ENCODE data around the gene CASP1. TPM values are rescaled to one million over a fixed set of nuclear protein-coding genes. Genes with fewer than 3 reads are reported as not detected.
"Not testable (repeated sequence)": the region's sequence is repeated elsewhere in the genome, so short reads cannot be mapped to it uniquely, and the experiment has no call there.

CASP1 gene
- total RNA-seq, 1 donor from 2014 or later: not detected

DNA sequence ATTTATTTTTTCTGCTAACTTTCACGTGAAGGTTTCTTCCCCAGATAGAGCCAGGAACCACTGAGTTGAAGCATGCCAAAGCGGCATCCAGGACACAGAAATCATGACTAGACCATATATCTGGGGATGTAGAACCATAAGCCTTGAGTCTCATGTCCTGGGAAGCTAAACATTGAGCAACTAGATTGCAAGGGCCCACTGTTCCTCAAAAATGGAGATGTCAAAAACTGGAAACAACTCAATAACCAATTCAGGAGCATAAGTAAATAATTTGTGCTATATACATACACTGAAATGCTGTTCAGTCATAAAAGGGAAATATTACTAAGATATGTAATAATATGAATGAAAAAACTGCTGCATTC is 39.2 kb upstream of the CASP1 start:
- Mint-ChIP-seq H3K27ac (ENCODE audit: unreplicated experiment) (no peak overlapping the region), H3K27me3 (ENCODE audit: unreplicated experiment) (no peaks in the 10 kb centered on the region)

DNA sequence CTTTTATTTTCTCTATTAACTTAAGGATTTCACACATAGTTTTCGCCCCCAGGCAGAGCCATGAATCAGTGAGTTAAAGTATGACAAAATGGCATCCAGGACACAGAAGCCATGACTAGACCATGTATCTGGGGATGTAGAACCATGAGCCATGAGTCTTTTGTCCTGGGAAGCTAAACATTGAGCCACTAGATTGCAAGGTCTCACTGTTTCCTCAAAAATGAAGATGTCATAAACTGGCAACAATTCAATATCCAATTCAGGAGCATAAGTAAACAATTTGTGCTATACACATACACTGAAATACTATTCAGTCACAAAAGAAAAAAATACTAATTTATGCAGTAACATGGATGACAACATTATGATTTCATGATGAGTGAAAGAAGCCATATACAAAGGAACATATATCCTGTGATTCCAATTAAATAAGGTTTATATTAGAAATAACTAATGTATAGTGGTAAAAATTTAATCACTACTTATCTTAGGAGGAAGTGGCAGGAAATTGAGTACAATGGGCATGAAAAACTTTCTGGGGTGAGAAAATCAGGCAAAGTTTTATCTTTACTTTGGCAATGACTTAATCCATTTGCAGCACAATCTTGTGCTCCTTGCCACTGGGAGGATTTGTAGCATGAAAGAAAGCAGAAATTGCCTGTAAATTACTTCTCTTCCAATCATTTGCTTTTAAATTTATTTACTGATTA is 38.7 kb upstream of the CASP1 start:
- H3K9me3 Mint-ChIP-seq (ENCODE audit: unreplicated experiment): no peaks in the 10 kb centered on the region
- H3K4me1 Mint-ChIP-seq (ENCODE audit: unreplicated experiment): peaks cover 3% of the 10 kb centered on the region
- DNase-seq (ENCODE audit: low spot score): no peak
- H3K27ac Mint-ChIP-seq (ENCODE audit: unreplicated experiment): no peak overlapping the region
- no peaks in the 10 kb centered on the region for H3K36me3 Mint-ChIP-seq (ENCODE audit: low read depth, unreplicated experiment)
- H3K27me3 Mint-ChIP-seq (ENCODE audit: unreplicated experiment): no peaks in the 10 kb centered on the region
- TF ChIP-seq, protein P1, sequence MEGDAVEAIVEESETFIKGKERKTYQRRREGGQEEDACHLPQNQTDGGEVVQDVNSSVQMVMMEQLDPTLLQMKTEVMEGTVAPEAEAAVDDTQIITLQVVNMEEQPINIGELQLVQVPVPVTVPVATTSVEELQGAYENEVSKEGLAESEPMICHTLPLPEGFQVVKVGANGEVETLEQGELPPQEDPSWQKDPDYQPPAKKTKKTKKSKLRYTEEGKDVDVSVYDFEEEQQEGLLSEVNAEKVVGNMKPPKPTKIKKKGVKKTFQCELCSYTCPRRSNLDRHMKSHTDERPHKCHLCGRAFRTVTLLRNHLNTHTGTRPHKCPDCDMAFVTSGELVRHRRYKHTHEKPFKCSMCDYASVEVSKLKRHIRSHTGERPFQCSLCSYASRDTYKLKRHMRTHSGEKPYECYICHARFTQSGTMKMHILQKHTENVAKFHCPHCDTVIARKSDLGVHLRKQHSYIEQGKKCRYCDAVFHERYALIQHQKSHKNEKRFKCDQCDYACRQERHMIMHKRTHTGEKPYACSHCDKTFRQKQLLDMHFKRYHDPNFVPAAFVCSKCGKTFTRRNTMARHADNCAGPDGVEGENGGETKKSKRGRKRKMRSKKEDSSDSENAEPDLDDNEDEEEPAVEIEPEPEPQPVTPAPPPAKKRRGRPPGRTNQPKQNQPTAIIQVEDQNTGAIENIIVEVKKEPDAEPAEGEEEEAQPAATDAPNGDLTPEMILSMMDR (IDR thresholded peaks at IDR 0.05; ENCODE audit: unreplicated experiment): no peak
- no peak overlapping the region for H3K4me3 Mint-ChIP-seq (ENCODE audit: unreplicated experiment)

More for the DNA sequence above, 39.2 kb upstream of the CASP1 start:
- H3K4me3 Mint-ChIP-seq (ENCODE audit: unreplicated experiment): no peak overlapping the region
- H3K36me3 Mint-ChIP-seq (ENCODE audit: low read depth, unreplicated experiment): no peaks in the 10 kb centered on the region
- no peaks in the 10 kb centered on the region for H3K9me3 Mint-ChIP-seq (ENCODE audit: unreplicated experiment)
- TF ChIP-seq, protein P1 (IDR thresholded peaks at IDR 0.05; ENCODE audit: unreplicated experiment): no peak
- no peak for DNase-seq (ENCODE audit: low spot score)
- H3K4me1 Mint-ChIP-seq (ENCODE audit: unreplicated experiment): peaks cover 3% of the 10 kb centered on the region

DNA sequence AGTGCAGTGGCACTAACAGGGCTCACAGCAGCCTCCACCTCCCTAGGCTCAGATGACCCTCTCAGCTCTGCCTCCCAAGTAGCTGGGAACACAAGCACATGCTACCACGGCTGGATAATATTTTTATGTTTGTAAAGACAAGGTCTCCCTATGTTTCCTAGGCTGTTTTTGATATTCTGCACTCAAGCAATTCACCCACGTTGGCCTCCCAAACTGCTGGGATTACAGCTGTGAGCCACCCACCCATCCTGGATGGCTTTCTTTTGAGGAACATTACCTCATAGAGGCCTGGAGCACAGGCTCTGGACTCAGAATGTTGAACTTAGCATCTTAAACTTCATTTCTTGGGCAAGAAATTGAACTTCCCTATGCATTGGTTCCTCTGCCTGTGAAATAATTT is 37.1 kb upstream of the CASP1 start:
- not testable (repeated sequence) for H3K4me1 Mint-ChIP-seq (ENCODE audit: unreplicated experiment); H3K9me3 Mint-ChIP-seq (ENCODE audit: unreplicated experiment); H3K36me3 Mint-ChIP-seq (ENCODE audit: low read depth, unreplicated experiment); H3K27ac Mint-ChIP-seq (ENCODE audit: unreplicated experiment); H3K4me3 Mint-ChIP-seq (ENCODE audit: unreplicated experiment); H3K27me3 Mint-ChIP-seq (ENCODE audit: unreplicated experiment); DNase-seq (ENCODE audit: low spot score)

DNA sequence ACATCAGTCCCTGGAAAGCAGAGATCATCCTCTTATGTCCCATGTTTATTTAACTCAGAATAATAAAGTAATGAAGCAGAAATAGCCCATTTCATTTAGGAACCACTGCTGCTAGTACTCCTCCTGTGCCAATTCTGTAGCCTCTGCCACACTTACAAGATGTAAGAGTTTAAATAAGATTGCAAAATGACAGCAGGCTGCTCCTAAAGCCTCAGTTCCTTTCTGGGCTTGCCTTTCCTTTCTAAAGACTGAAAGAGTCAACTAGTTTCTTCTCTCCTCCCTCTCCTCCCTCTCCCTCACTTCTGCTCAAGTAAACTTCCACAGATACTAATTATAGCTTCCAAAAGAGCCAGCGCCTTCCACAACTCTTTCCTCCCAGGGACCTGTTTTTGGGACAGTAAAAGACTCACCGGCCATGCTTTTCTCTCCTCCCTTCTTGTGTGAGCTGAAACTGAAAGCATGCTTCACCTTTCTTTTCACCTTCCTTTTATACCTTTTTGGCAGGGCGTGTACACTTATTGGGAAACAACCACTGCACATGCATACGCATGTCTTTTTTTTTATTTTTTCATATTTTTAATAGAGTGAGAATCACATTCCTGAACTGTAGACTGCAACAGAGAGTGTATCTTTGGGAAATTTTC is 36.3 kb upstream of the CASP1 start:
- Mint-ChIP-seq H3K27me3 (ENCODE audit: unreplicated experiment) (no peaks in the 10 kb centered on the region), H3K36me3 (ENCODE audit: low read depth, unreplicated experiment) (no peaks in the 10 kb centered on the region), H3K9me3 (ENCODE audit: unreplicated experiment) (no peaks in the 10 kb centered on the region), H3K4me3 (ENCODE audit: unreplicated experiment) (no peak overlapping the region), H3K4me1 (ENCODE audit: unreplicated experiment) (no peaks in the 10 kb centered on the region), H3K27ac (ENCODE audit: unreplicated experiment) (no peak overlapping the region)
- DNase-seq (ENCODE audit: low spot score): no peak
- TF ChIP-seq, protein P1 (IDR thresholded peaks at IDR 0.05; ENCODE audit: unreplicated experiment): no peak

DNA sequence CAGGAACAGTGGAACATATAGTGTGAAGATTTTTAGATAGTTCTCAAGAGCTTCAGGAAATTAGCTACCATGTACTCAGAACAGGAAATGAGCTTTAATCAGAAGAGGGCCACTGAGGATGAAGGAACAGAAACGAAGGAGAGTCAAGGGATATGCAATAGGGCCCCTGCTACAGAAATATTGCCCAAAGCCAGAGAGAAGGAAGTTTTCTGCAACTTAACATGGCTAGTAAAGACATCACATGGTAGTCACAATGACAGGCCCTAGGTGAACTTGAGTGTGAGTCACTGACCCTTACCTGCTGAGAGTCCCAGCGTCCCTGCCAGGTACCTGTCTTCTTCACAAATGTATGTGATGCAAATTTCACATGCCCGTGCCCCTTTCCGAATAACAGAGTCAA is 35.4 kb upstream of the CASP1 start:
- no peaks in the 10 kb centered on the region for H3K9me3 Mint-ChIP-seq (ENCODE audit: unreplicated experiment)
- DNase-seq (ENCODE audit: low spot score): no peak
- H3K27me3 Mint-ChIP-seq (ENCODE audit: unreplicated experiment): no peaks in the 10 kb centered on the region
- no peaks in the 10 kb centered on the region for H3K4me1 Mint-ChIP-seq (ENCODE audit: unreplicated experiment)
- TF ChIP-seq, protein P1 (IDR thresholded peaks at IDR 0.05; ENCODE audit: unreplicated experiment): no peak
- no peak overlapping the region for H3K4me3 Mint-ChIP-seq (ENCODE audit: unreplicated experiment)
- no peak overlapping the region for H3K27ac Mint-ChIP-seq (ENCODE audit: unreplicated experiment)
- H3K36me3 Mint-ChIP-seq (ENCODE audit: low read depth, unreplicated experiment): no peaks in the 10 kb centered on the region

DNA sequence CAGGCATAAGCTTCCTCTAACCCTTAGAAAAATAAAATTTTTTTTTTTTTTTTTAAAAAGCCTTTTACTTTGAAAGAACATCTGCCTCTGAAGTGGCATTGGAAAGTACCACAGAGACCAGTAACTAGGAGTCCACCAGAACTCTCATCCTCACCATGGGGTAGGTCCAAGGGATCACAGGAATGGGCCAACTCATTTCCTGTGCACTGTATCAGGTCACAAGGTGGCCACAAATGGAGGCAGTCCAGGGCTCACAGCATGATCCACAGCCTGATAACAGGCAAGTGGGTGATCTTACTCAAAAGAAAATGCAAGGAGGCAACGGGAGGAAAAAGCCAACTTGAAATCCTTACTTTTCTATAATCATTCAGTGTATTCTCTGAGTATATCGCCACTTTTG is 34.8 kb upstream of the CASP1 start:
- H3K4me1 Mint-ChIP-seq (ENCODE audit: unreplicated experiment): not testable (repeated sequence)

DNA sequence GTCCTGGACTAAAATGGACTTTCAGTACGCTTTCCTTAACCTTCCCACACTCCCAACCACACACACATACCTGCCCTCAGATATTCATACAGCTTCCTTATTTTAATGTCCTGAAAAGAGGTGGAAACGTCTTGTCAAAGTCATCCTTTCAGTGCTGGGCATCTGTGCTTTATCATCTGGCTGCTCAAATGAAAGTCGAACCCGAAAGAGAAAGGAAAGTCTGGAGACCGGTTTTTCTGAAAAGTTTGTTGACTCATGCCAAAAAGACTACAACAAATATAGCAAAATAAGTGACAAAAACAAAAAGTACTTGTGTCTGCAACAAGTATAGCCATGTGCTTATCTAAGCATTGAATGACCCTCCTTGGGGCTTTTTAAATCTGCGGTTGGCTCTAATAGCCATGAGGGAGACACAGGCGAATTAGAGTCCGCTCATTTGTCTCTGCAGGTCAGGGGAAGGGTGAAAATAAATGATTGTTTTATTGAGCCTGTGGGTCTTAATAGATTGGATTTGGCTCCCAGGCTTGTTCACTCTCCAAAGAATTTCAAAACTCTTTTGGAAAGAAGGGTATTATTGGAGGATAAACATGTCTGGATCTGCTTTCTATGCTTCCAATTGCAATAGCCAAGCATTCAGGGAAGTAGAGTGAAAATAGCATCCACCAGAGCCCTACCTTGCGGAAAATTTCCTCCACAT is 28.4 kb upstream of the CASP1 start:
- not testable (repeated sequence) for H3K36me3 Mint-ChIP-seq (ENCODE audit: low read depth, unreplicated experiment); H3K4me3 Mint-ChIP-seq (ENCODE audit: unreplicated experiment); H3K4me1 Mint-ChIP-seq (ENCODE audit: unreplicated experiment); DNase-seq (ENCODE audit: low spot score); H3K27ac Mint-ChIP-seq (ENCODE audit: unreplicated experiment); H3K9me3 Mint-ChIP-seq (ENCODE audit: unreplicated experiment); H3K27me3 Mint-ChIP-seq (ENCODE audit: unreplicated experiment)

More for the DNA sequence above, 34.8 kb upstream of the CASP1 start:
- H3K9me3 Mint-ChIP-seq (ENCODE audit: unreplicated experiment); H3K27me3 Mint-ChIP-seq (ENCODE audit: unreplicated experiment); H3K4me3 Mint-ChIP-seq (ENCODE audit: unreplicated experiment); H3K27ac Mint-ChIP-seq (ENCODE audit: unreplicated experiment); H3K36me3 Mint-ChIP-seq (ENCODE audit: low read depth, unreplicated experiment); DNase-seq (ENCODE audit: low spot score): not testable (repeated sequence)

Measured in endothelial cell (in vitro differentiated cells).